ENCODE data around the gene ADAMTS3. TPM values are rescaled to one million over a fixed set of nuclear protein-coding genes. Genes with fewer than 3 reads are reported as not detected.
A peak's percentile ranks its signal among the peaks of the same experiment; 100 is the strongest.

Gene ADAMTS3
- total and polyA plus RNA-seq, 8 donors: 0.08 to 0.47 (median 0.15) TPM

- no peak for ATAC-seq
- TF ChIP-seq, protein P1, sequence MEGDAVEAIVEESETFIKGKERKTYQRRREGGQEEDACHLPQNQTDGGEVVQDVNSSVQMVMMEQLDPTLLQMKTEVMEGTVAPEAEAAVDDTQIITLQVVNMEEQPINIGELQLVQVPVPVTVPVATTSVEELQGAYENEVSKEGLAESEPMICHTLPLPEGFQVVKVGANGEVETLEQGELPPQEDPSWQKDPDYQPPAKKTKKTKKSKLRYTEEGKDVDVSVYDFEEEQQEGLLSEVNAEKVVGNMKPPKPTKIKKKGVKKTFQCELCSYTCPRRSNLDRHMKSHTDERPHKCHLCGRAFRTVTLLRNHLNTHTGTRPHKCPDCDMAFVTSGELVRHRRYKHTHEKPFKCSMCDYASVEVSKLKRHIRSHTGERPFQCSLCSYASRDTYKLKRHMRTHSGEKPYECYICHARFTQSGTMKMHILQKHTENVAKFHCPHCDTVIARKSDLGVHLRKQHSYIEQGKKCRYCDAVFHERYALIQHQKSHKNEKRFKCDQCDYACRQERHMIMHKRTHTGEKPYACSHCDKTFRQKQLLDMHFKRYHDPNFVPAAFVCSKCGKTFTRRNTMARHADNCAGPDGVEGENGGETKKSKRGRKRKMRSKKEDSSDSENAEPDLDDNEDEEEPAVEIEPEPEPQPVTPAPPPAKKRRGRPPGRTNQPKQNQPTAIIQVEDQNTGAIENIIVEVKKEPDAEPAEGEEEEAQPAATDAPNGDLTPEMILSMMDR (IDR thresholded peaks at IDR 0.05): no peak
These were observed 278.3 kb downstream of the ADAMTS3 start for GRCh38 chr4:72290737-72291136.

DNA sequence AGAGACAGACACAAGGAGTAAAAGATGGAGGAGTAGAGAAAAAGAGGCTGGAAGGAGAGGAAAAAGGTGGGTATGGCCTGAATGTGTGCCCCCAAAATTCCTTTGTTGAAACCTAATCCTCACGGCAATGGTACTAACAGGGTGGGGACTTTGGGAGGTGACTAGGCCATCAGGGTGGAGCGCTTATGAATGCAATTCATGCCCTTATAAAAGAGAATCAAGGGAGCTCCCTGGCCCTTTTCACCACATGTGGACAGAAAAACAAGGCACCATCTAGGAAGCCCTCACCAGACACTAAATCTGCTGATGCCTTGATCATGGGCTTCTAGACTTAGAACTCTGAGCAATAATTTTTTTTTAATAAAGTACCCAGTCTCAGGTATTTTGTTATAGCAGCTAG, 282.1 kb downstream of the ADAMTS3 start:
- intact Hi-C loops (cut with DNase I): loop anchor here in 1 of 3 donors (10.0 kb wide), 1 partner anchor 542 kb away; no protein-coding TSS in a partner anchor
- no peaks in the 10 kb centered on the region for H3K9me3 ChIP-seq
- FAIRE-seq (no peak), DNase-seq (no peak), ATAC-seq (no peak)
- no peaks in the 10 kb centered on the region for H3K4me1 ChIP-seq
- no peaks in the 10 kb centered on the region for H3K36me3 ChIP-seq
- TF ChIP-seq, protein P1 (IDR thresholded peaks at IDR 0.05): no peak
- no peak overlapping the region for H3K4me3 ChIP-seq
- no peaks in the 10 kb centered on the region for H3K27me3 ChIP-seq
- H3K27ac ChIP-seq: no peak overlapping the region
- WGBS, 2 donors: 84 to 86% methylated on average over 2 of the region's 2 CpGs

More at GRCh38 chr4:72290737-72291136, 278.3 kb downstream of the ADAMTS3 start:
- DNase-seq (no peak), FAIRE-seq (no peak)
- no peaks in the 10 kb centered on the region for H3K4me1 ChIP-seq
- H3K27me3 ChIP-seq: no peaks in the 10 kb centered on the region
- H3K9me3 ChIP-seq: no peaks in the 10 kb centered on the region
- H3K36me3 ChIP-seq: no peaks in the 10 kb centered on the region
- 88 to 93% methylated on average over 9 of the region's 9 CpGs for WGBS, 2 donors
- intact Hi-C loops (cut with DNase I): no loop called here
- no peak overlapping the region for H3K27ac ChIP-seq
- no peak overlapping the region for H3K4me3 ChIP-seq

DNA sequence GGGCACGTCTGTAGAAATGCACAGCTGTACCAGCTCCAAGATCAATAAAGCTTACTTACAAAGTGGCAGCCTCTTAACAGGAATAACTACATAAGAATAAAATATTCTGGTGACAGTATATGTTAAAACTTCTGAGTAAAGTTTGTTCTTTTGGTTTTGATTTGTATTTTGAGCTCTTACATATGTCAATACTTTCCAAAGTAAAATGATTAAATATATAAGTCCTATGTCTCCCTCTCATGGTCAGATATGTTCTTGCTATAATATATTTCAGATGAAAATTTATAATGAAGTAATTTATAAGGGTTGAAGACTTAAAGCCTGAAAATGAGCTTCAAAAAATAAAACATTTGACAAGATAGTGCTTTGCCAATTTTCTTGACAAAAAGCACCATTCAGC, 282.8 kb downstream of the ADAMTS3 start:
- FAIRE-seq (peak; percentile 81), DNase-seq (no peak), ATAC-seq (no peak)
- Histone ChIP-seq H3K4me3 (no peak overlapping the region), H3K27ac (no peak overlapping the region), H3K4me1 (no peaks in the 10 kb centered on the region), H3K9me3 (no peaks in the 10 kb centered on the region), H3K27me3 (no peaks in the 10 kb centered on the region), H3K36me3 (no peaks in the 10 kb centered on the region)
- intact Hi-C loops (cut with DNase I): loop anchor here in 1 of 3 donors (10.0 kb wide), 1 partner anchor 541 kb away; no protein-coding TSS in a partner anchor
- TF ChIP-seq, protein P1 (IDR thresholded peaks at IDR 0.05): no peak
- 78 to 81% methylated on average over 1 of the region's 1 CpG for WGBS, 2 donors

- FAIRE-seq (no peak), DNase-seq (no peak), ATAC-seq (no peak)
- TF ChIP-seq, protein P1 (IDR thresholded peaks at IDR 0.05): no peak
- 84 to 89% methylated on average over 3 of the region's 3 CpGs for WGBS, 2 donors
- Histone ChIP-seq H3K36me3 (no peaks in the 10 kb centered on the region), H3K4me3 (no peak overlapping the region), H3K27me3 (no peaks in the 10 kb centered on the region), H3K4me1 (no peaks in the 10 kb centered on the region), H3K9me3 (no peaks in the 10 kb centered on the region), H3K27ac (no peak overlapping the region)
- intact Hi-C loops (cut with DNase I): loop anchor here in 1 of 3 donors (10.0 kb wide), 1 partner anchor 539 kb away; no protein-coding TSS in a partner anchor
These were observed 285.7 kb downstream of the ADAMTS3 start for GRCh38 chr4:72283357-72283756.

- intact Hi-C loops (cut with DNase I): loop anchor here in 1 of 3 donors (10.0 kb wide), 1 partner anchor 535 kb away; no protein-coding TSS in a partner anchor
- Histone ChIP-seq H3K4me3 (no peak overlapping the region), H3K36me3 (no peaks in the 10 kb centered on the region), H3K27ac (no peak overlapping the region), H3K4me1 (no peaks in the 10 kb centered on the region), H3K27me3 (no peaks in the 10 kb centered on the region), H3K9me3 (no peaks in the 10 kb centered on the region)
- ATAC-seq (no peak), FAIRE-seq (no peak), DNase-seq (no peak)
- 83 to 89% methylated on average over 3 of the region's 3 CpGs for WGBS, 2 donors
- TF ChIP-seq, protein P1 (IDR thresholded peaks at IDR 0.05): no peak
These were observed 288.8 kb downstream of the ADAMTS3 start for GRCh38 chr4:72280252-72280651.
